HG03520 (cell line): Measurements from ENCODE around the gene TADA2B.
A peak's percentile ranks its signal among the peaks of the same experiment; 100 is the strongest.

Experiments used
- ATAC-seq: cut with Tn5 transposase; IDR thresholded peaks from one replicate; pipeline ENCODE4 v1.9.1; 2021; ENCODE audit warnings: mild to moderate bottlenecking, moderate library complexity; ENCODE audit not compliant: unreplicated experiment

Gene TADA2B

DNA sequence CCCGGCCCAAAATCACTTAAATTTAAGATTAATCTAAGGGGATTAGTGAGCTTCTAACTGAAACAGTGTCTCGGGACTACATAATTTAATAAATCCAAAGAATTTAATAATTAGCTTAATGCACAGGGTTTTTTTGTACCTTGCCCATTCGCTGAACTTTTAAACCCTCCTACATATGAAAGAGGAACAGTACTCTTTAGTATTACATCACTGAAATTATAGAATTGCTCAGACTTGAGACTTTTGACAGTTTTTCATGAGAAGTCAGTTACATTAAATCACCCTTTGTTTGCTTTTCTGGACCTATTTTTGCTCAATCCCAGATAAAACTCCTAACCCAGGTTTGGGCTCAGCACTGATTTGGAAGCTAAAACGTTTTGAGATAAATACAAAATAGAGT is 2.4 kb upstream of the TADA2B start:
- ATAC-seq, result no peak

DNA sequence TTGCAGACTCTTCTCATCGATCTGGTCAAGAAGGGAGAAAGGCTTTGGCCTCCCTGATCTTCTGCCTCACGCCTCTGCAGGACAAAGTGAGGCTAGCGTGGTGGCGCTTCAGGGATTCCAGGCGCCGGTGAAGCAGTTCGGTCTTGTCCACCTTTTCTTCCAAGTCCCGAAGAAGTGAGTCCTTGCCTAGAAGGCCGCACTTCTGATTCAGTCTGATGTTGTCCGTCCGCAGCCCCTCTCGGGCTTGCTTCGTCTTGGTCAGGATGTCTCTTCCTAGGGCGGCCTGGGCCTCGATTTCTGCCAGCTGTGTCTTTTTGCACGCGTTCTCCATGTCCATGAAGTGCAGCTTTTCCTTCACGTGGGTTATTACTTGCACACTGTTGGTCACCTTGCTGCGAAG is 1.9 kb upstream of the TADA2B start:
- ATAC-seq, result no peak

DNA sequence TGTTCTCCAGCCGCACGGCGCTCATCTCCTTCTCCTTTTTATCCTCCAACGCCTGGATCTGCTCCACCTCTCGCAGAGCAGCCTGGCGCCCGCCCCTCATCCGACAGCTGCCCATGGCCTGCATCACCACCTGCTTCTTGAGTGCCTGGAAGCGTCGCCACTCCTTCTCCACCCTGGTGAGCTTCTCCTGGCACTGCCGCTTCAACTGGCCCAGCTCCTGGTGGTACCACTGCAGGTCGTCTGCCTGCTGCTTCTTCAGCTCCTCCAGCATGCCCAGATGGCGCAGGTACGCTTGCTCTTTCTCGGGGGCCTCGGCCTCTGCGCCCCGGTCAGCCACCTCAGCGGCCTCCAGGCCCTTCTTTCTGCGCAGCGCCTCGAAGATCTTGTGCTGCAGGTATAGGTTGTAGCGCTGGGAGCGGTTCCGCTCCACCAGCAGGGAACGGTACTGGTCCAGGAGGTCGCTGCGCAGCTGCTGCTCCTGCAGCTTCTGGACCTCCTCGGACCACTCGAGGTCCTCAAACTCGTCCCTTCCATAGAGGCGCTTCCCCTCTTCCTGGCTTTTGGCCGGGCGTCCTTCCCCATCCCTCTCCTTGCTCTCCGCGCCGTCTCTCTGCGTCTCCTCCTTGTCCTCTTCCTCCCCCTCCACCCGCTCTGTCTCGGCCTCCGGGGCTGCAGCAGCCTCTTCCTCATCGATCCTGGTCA is 1.2 kb upstream of the TADA2B start:
- no peak for ATAC-seq

DNA sequence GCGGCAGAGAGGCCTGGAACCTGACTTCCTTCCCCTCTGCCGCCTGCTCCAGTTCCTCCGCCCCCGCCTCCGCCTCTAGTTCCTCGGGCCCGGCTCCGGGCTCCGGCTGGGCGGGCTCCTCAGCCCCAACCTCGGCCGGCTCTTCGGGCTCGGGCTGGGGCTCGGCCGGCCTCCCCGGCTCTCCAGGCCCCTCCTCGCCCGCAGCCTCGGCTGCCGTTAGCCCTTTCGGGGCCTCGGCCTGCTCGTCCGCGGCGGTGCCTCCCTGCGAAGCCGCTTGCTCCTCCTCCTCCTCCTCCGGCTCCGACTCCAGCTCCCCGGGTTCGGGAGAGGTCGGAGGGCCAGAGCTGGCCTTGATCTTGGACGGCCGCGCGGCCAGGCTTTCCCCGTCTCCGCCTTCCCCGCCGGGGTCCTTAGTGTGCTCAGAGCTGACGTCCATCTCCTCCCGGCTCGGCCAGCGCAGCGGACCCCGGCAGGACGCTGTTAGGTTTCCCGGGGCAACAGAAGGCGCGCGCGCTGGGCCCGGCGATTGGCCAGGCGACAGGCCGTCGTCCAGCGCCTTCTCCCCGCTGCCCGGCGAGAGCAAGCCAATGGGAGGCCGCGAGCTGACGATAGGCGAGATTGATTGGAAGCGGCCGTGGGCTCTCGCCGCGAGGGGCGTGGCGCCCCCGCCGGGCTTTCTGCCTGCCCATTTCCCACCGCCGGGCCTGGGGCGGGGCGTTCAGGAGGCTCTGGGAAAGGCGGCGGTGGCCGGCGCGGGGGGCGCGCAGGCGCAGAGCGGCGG is 479 bp upstream of the TADA2B start:
- peak; percentile 71 for ATAC-seq

DNA sequence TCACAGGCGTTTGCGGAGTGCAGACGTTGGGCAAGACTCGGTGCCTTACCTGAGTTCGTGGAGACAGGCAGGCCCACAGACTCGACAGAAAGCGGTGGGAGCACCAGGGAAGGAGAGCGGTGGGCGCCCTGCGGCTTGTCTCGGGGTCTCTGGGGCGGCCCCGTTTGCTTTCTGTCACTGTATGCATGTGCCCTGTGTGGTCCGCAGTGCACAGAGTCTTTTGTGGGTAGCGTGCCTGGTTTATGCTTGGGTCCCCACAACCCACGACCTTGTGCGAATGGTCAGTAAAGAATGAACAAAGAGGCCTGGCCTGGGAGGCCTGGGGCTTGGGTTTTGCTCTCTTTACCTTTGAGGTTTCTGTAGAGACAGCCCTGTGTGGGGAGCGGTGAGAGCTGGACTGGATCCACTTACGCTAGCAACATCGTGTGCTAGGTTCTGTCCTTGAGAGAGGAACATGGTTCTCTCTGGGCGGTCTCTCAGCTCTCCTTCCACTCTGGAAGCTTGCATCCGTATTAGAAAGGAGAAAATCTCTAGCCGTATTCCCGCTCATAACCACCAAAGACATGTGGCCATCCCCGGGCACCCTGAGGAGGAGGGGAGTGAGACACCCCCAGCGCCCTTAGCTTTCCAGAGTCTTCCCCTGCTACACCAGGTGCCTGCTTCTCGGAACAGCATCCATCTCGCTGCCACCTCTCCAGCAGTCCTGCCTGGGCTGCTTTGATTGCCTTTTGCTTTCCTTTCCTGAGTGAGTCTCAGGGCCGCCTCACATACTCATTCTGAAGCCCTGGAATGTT is 1.2 kb downstream of the TADA2B start:
- ATAC-seq, result no peak

DNA sequence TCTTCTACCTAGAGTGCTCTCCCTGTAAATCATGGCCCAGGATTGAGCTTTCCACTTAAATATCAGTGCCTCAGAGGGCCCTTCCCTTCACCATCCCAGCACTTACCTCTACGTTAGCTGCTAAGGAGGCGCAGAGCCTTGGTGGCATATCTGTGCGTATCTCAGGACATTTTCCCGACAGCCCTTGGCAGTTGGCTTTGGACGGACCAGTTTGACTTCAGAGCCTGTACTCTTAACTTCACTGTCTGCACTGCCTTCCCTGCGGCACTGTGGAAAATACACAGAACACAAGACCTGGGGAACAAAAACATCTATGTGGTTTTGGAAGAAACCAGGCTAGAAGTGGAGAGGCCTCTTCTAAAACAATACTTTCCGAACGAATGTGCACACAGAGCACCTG is 2.4 kb downstream of the TADA2B start:
- no peak for ATAC-seq

DNA sequence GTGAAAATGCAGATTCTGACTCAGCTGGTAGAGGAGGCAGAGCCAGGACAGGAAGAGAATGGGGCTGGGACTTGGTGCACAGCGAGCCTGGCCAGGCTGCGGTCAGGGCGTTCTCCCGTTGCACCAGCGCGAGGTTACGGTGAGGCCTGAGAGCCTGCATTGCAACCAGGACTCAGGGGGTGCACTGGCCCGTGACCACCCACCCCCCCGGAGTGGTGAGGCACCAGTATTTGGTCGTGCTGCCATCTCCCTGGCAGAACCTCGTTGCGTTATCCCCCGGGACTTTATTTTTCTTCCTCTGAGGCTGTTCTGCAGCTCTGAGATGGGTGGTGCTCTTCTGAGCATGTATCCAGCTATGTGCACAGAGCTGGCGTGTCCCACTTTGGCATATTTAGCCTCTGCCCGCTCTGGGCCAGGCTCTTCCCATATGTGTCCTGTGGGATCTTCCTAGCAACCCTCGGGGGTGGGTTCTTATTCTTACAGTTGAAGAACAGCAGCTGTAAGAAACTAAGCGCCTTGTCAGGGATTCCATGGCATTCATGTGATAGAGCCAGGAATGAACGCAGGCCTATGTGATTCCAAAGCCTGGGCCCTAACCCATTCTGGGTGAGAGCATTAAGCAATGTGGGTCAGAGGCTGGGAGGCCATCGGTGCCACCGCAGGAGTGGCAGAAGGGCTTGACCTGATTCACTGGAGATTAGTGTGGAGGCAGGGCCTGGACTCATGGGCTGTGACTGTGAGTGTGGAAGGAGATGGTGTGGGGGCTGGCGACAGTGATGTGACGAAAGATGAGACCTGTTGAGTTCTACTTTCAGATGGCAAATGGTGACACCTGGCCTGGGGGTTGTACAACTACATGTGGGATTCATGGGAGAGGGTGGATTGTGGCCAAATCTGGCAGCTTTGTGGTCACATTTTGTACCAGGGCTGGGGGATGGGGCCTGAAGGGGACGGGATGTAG is 3.1 kb downstream of the TADA2B start:
- no peak for ATAC-seq

DNA sequence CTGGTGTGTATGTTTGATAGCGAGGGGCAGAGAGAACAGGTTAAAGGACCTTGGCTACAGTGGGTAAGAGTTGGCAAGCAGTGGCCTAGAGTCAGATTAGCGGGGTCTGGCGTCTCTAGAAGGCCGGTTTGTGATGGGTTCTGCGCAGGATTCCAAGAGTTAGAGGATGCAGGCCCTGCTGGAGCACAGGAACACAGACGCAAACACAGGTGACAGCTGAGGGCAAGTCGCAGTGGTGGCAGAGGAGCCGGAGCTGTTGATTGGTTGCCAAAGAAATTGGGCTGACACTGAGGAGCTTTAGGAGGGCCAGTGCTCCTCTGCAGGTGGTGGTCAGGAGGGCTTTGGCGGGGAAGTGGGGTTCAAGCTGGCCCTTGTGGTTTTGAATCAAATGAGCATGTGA is 3.8 kb downstream of the TADA2B start:
- no peak for ATAC-seq

DNA sequence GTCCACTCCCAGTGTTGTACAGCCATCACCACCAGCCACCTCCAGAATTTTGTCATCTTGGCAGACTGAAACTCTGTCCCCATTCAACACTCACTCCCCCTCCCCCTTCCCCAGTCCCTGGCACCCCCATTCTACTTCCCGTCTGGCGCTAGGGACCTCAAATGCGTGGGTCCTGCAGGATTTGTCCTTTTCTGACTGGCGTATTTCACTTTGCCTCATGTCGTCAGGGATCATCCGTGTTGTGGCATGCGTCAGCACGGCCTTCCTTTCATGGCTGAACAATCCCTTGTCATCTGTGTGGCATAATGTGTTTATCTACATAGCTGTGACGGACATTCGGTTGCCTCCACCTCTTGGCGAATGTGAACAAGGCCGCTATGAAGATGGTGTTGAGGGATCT is 5.5 kb downstream of the TADA2B start:
- ATAC-seq, result no peak

DNA sequence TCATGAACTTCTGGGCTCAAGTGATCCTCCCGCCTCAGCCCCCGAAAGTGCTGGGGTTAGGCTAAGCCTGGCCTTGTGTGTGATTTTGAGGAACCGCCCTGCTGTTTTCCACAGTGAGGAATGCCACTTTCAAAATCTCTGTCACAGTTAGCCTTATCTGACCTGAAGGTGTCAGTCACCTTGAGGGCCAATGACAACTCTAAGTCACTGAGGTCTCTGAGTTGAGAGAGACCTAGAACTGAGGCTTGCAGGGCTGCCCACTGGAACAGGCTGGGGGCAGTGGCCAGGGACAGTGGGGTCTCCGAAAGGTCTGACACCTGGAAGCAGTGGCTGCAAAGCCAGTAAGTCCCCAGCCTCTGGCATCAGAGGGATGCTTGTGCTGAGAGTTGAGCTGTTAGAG is 6.1 kb downstream of the TADA2B start:
- no peak for ATAC-seq

DNA sequence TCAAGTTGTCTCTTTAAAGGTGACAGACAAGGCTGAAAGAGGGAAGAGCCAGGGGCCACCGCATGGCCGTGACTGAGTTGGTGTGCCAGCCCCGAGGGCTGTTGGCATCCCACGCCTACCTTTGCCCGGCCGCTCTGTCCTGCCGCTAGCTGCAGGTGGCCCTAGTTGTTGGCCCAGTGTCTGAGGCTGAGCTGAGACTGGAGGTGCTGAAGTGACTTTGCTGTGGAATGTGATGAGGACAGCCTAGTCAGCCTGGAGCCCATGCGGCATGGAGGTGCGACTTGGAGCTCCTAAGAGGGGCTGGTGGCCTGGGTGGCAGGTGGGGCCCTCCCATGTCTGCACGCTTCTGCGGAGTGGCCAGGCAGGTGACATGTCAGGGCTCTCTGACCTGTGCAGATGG is 6.6 kb downstream of the TADA2B start:
- ATAC-seq, result no peak

DNA sequence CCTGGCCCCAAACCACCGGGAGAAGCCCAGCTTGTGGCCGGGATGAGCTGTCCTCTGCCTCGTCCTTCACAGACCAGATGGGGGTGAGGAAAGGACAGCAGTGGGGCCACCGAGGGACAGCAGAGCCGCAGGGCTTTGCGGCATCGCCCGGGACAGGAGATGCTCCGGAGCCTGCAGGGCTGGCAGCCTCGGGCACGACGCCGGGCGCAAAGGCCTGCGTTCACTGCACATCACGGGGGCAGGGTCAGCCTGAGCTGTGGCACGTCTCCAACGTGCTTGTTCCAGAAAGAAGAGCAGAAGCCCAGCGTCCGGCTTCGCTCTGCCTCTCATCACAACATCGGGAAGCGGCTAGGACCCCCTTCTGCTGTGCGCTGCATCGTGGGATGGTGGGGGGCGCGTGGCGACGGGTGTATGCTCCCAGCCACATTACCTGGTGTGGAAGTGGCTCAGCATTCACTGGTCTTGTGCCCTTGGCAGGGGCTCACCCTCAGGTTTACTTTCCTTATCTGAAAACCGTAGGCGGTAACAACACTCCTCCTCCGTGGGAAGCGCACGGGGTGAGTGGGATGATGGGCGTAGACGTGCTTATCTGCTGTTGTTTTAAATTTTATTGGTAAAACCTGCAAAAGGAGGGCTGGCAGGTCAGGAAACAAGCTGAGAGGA is 7.4 kb downstream of the TADA2B start:
- ATAC-seq, result no peak

DNA sequence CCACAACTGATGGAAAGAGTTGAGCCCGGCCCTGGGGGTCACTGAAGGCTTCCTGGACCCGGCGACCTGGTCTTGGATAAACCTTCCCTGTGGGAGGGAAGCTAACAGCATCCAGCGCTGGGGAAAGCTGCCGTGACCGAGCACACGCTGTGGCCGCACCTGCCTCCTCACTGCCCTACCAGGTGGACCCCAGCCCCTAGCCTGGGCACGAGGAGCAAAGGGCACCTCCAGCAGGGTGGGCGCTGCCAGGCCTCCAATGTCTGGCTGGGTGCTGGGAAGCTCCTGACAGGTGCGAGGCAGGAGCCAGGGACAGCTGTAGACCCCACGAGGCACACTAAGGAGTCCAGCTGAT is 7.9 kb downstream of the TADA2B start:
- no peak for ATAC-seq

DNA sequence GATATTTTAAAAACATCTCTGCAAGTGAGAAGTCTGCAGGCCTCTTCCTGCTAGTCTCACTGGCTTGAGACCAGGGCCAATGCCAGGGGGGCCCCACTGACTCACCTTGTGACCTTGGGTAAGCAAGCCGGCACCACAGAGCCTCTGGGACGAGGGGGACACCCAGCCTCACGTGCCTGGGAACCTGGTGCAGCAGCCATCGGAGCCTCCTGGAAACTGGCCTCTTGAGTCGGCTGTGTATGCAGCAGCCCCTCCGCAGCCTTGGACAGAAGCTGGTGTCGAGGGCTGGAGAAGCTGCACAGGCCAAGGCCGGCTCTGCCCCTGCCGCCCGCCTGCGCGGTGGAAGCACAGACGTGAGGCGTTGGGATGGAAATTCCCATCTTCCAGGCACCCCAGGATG is 8.7 kb downstream of the TADA2B start:
- no peak for ATAC-seq

DNA sequence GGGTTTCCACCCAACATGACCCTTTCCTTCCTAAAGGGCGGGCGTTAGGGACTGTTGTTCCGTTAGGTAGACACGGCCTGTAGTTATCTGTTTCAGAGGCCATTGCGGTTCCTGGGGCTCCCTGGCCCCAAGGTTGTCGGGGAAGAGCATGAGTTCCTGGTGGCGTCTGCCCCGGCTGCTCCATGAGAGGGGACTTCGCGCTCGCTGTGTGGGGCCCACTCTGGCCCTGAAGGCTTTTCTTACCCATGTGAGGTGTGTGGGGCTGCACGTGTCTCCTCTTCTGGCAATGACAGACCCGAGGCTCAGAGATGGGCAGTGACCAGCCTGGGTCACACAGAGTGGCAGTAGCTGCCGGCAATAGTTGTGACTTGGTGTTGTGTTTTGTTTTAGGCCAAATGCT is 9.1 kb downstream of the TADA2B start:
- ATAC-seq, result no peak

DNA sequence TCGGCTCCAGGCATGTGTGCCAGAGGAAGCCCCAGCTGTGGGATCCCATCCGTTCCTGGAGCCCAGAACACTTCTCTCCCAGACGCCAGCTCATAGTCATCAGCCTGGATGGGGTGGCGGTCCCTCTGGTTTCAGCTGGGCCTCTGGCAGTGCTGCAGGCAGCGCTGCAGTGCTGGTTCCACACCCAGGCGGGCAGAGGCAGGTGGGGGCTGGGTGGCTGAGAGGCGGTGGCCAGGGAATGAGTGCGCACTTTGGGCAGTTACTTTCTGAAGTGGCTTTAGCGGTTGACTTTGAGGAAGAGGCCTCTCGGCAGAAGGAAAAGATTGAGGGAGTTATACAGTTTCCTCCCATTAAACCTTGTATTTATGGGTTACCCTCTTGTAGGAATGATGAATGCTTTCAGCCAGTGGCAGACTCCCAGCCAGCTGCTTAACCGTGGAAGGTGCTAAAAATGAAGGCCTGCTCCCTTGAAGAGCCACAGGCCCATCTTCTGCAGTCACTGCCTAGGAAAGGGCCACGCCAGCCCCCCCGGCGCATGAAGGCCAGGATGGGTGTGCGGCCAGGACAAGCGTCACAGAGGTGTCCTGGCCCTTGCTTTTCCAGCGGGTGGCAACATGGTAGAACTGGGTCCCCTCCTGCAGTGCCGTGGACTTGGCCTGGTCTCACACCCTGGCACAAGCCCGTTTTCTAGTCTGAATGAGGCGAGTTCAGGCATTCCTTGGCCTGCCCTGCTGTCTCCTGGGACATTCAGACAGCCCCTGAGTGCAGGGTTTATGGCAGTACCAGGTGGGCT is 9.9 kb downstream of the TADA2B start:
- no peak for ATAC-seq

DNA sequence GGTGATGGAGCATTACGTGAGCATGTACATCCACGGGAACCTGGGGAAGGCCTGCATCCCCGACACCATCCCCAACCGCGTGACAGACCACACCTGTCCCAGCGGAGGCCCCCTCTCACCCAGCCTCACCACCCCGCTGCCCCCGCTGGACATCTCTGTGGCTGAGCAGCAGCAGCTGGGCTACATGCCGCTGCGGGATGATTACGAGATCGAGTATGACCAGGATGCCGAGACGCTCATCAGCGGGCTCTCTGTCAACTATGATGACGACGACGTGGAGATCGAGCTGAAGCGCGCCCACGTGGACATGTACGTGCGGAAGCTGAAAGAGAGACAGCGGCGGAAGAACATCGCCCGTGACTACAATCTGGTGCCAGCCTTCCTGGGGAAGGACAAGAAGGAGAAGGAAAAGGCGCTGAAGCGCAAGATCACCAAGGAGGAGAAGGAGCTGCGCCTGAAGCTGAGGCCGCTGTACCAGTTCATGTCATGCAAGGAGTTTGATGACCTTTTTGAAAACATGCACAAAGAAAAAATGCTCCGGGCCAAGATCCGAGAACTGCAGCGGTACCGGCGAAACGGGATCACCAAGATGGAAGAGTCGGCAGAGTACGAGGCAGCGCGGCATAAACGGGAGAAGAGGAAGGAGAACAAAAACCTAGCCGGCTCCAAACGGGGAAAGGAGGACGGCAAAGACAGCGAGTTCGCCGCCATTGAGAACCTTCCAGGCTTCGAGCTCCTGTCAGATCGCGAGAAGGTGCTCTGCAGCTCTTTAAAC is 11.1 kb downstream of the TADA2B start:
- no peak for ATAC-seq

DNA sequence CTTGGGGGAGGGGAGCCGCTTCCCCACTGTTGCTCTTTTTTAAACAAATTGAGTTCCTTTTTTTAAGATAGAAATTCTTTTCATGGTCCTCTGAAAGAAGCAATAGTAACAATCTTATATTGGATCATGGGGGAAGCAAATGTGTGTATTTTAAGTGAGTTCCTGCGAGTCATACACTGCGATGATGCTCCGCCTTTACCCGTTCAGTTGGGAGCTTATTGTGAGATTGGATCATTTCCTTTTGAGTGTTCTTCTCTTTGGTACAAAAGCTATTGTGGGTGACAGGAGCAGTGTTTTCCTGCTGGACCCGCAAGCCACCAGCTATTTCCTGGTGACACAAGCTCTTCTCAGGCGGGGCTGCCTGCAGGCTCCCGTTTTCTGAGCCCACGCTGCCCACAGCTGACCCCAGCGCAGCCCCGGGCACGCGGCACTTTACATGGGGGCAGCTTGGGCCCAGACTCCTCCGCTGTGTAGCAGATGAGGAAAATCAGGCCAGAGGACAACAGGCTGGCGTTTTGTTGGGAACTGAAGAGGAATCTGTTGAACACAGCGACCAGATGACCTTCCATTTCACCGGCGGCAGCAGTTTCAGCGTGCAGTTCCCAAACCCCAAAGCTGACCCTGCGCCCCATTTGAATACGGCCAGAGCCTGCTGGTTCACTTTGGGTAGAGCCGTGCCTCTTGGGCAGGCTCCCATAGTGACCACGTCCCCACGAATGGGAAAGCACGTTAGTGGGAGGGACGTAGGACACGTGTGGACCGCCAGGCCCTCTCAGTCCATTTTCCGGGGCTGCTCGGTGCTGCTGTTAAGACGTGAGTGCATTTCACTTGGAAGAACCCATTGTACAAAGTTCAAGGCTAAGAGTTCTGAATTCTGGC is 12.2 kb downstream of the TADA2B start:
- no peak for ATAC-seq
